ENCODE measurements around the gene SORL1. TPM values are rescaled to one million over a fixed set of nuclear protein-coding genes. Genes with fewer than 3 reads are reported as not detected.
A peak's percentile ranks its signal among the peaks of the same experiment; 100 is the strongest.

Gene SORL1
- polyA plus RNA-seq, 3 donors = 52.5 to 61.9 (median 59.4) TPM

DNA sequence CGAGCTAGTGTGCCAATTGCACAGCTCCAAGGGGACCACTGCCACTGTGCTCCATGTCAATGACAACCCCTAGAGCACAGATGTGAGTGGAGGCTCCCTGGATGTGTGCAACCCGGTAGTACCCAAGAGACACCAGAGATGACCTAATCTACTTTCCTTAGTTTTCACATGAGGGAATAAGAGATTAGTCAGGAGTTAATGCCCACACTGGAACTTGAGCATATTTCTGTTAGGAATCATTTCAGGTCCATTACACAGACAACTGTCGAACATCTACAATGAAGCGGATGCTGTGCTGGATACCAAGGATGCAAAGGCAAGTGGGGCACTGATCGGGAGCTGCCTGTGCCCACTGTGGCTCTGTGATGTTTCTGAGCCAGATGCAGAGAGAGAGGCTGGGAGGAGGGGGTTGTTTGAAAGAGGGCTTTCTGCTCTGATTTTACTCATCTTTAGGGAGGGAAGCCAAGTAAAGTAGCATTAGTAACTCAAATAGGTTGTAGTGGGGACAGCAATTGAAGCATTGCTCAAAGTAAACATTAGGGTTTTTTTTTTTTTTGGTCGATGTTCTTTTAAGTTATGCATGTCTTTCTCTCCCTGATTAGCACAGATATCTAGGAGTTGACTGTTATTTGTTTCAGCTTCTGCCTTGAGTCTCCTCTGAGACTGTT is 83.1 kb downstream of the SORL1 start:
- Mint-ChIP-seq H3K36me3 (peaks cover 87 to 94% of the 10 kb centered on the region in 2 donors), H3K9me3 (peaks cover 0 to 5% (median 2%) of the 10 kb centered on the region in 7 donors), H3K4me3 (no peak overlapping the region), H3K4me1 (no peaks in the 10 kb centered on the region), H3K27ac (peak overlapping the region in 2 of 7 donors; percentile 63 to 82), H3K27me3 (ENCODE audit: low read depth in 3 of 3) (no peaks in the 10 kb centered on the region)
- 100% methylated on average over 3 of the region's 6 CpGs for WGBS (ENCODE audit: insufficient coverage)
- no peak overlapping the region for H3K4me2 ChIP-seq (replicated peaks; ENCODE audit: extremely low read depth, low read length, poor library complexity, severe bottlenecking)
- TF ChIP-seq CTCF (IDR thresholded peaks at IDR 0.05) = no peak
- H3K27ac ChIP-seq (ENCODE audit: low read depth in 1 of 2, low read length in 2 of 2) = no peak overlapping the region
- DNase-seq = no peak
- no peak overlapping the region for H2AFZ ChIP-seq (ENCODE audit: insufficient read depth, low read depth, low read length, poor library complexity, severe bottlenecking)
- H3K9me3 ChIP-seq (replicated peaks in 1 of 2; ENCODE audit: control insufficient read depth in 1 of 2, insufficient read depth in 1 of 2, low read length in 2 of 2) = no peaks in the 10 kb centered on the region
- H4K20me1 ChIP-seq (ENCODE audit: insufficient read depth, low read length) = peaks cover 97% of the 10 kb centered on the region
- intact Hi-C loops (cut with micrococcal nuclease) = no loop called here
- H3K36me3 ChIP-seq (replicated peaks in 1 of 2; ENCODE audit: control insufficient read depth in 1 of 2, insufficient read depth in 2 of 2, low read length in 2 of 2) = peaks cover 82 to 100% of the 10 kb centered on the region in 2 donors
- no peak overlapping the region for H3K4me3 ChIP-seq (replicated peaks in 1 of 3; ENCODE audit: low read depth in 2 of 3, low read length in 3 of 3)
- no peaks in the 10 kb centered on the region for H3K27me3 ChIP-seq (ENCODE audit: control insufficient read depth in 2 of 2, insufficient read depth in 2 of 2, low read length in 2 of 2)
- peaks cover 10% of the 10 kb centered on the region for H3K79me2 ChIP-seq (ENCODE audit: insufficient read depth, low read length)
- no peak overlapping the region for H3K9ac ChIP-seq (ENCODE audit: insufficient read depth, low read length, poor library complexity, severe bottlenecking)
- no peaks in the 10 kb centered on the region for H3K4me1 ChIP-seq (ENCODE audit: control insufficient read depth in 1 of 2, insufficient read depth in 2 of 2, low read length in 2 of 2)

DNA sequence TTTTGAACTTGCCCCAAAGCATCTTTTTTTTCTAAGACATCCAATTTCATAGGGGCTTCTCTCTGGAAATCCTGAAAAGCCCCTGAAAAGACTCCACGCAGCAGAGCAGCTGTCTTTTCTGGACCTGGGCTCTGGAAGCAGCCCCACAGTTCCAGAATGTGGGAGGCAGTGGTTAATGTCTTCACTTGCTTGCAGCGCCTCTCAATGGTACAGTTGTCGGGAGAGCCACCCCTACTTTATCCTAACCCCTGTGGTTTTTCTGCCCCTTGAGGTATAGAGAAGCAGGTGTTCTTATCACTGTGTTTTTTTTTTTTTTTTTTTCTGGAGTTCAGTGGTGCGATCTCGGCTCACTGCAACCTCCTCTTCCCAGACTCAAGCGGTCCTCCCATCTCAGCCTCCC is 84.0 kb downstream of the SORL1 start:
- Histone ChIP-seq H3K4me2 (replicated peaks; ENCODE audit: extremely low read depth, low read length, poor library complexity, severe bottlenecking) (no peak overlapping the region), H3K27ac (ENCODE audit: low read depth in 1 of 2, low read length in 2 of 2) (no peak overlapping the region), H4K20me1 (ENCODE audit: insufficient read depth, low read length) (peaks cover 97% of the 10 kb centered on the region), H3K79me2 (ENCODE audit: insufficient read depth, low read length) (peaks cover 5% of the 10 kb centered on the region), H3K4me3 (replicated peaks in 1 of 3; ENCODE audit: low read depth in 2 of 3, low read length in 3 of 3) (no peak overlapping the region), H3K36me3 (replicated peaks in 1 of 2; ENCODE audit: control insufficient read depth in 1 of 2, insufficient read depth in 2 of 2, low read length in 2 of 2) (peaks cover 87 to 100% of the 10 kb centered on the region in 2 donors), H3K9ac (ENCODE audit: insufficient read depth, low read length, poor library complexity, severe bottlenecking) (no peak overlapping the region), H3K9me3 (replicated peaks in 1 of 2; ENCODE audit: control insufficient read depth in 1 of 2, insufficient read depth in 1 of 2, low read length in 2 of 2) (no peaks in the 10 kb centered on the region), H3K4me1 (ENCODE audit: control insufficient read depth in 1 of 2, insufficient read depth in 2 of 2, low read length in 2 of 2) (no peaks in the 10 kb centered on the region), H3K27me3 (ENCODE audit: control insufficient read depth in 2 of 2, insufficient read depth in 2 of 2, low read length in 2 of 2) (no peaks in the 10 kb centered on the region), H2AFZ (ENCODE audit: insufficient read depth, low read depth, low read length, poor library complexity, severe bottlenecking) (no peak overlapping the region)
- WGBS (ENCODE audit: insufficient coverage) = no CpG with 5 or more reads among the region's 6 CpGs
- Mint-ChIP-seq H3K4me1 (no peaks in the 10 kb centered on the region), H3K9me3 (no peaks in the 10 kb centered on the region), H3K27ac (no peak overlapping the region), H3K4me3 (no peak overlapping the region), H3K36me3 (peaks cover 84 to 94% of the 10 kb centered on the region in 2 donors), H3K27me3 (ENCODE audit: low read depth in 3 of 3) (no peaks in the 10 kb centered on the region)
- DNase-seq = no peak
- intact Hi-C loops (cut with micrococcal nuclease) = no loop called here
- no peak for TF ChIP-seq CTCF (IDR thresholded peaks at IDR 0.05)

Data from CD14-positive monocyte (primary cell).